GM12878 (cell line): ENCODE data around the gene PRKAR2B.

Experiments used
- CHD4 ChIP-seq: fragments of 200-600 bp; sonication (generic); IDR thresholded peaks from 2 replicates; pipeline ENCODE4 v1.6.1; 2016; ENCODE audit warnings: mild to moderate bottlenecking
- EP300 ChIP-seq, 2 experiments: fragments of 150-350 bp in 1 of 2; IDR thresholded peaks; 2 replicates each; pipeline ENCODE4 v1.6.1; 2011 to 2012; ENCODE audit warnings: low read depth in 2 of 2, low read length in 2 of 2, borderline replicate concordance in 1 of 2, improper control_type of control experiment in 1 of 2, inconsistent platforms in 1 of 2; ENCODE audit not compliant: control insufficient read depth in 1 of 2
- HDAC6 ChIP-seq: fragments of 200-600 bp; sonication (generic); IDR thresholded peaks from one replicate; pipeline ENCODE4 v1.8.0; 2017; ENCODE audit warnings: antibody characterized with exemption; ENCODE audit not compliant: unreplicated experiment
- IKZF1 ChIP-seq: fragments of 450-650 bp; conservative IDR thresholded peaks from 2 replicates; pipeline ENCODE4 v1.6.1; 2017; ENCODE audit warnings: antibody characterized with exemption, mild to moderate bottlenecking
- NFXL1 ChIP-seq: fragments of 450-650 bp; IDR thresholded peaks from 2 replicates; pipeline ENCODE4 v1.6.1; 2017; ENCODE audit warnings: antibody characterized with exemption, mild to moderate bottlenecking, borderline replicate concordance
- SIX5 ChIP-seq: IDR thresholded peaks from 2 replicates; pipeline ENCODE4 v1.6.1; 2011; ENCODE audit warnings: mild to moderate bottlenecking, low read depth, low read length, moderate library complexity; ENCODE audit not compliant: severe bottlenecking
- TCF12 ChIP-seq: IDR thresholded peaks from 2 replicates; pipeline ENCODE4 v1.6.1; 2011; ENCODE audit warnings: low read depth, mild to moderate bottlenecking, low read length
- TF ChIP-seq, protein P1 (sequence below), 3 experiments: IDR thresholded peaks in 2 of 3; conservative IDR thresholded peaks in 1 of 3; 2 replicates each; pipeline ENCODE4 v1.5.1; 2011; ENCODE audit warnings: low read depth in 3 of 3, low read length in 3 of 3, mild to moderate bottlenecking in 3 of 3, control low read depth in 2 of 3, moderate library complexity in 2 of 3, inconsistent platforms in 1 of 3, mixed read lengths in 1 of 3; ENCODE audit not compliant: control insufficient read depth in 2 of 3, insufficient read depth in 1 of 3; ENCODE audit errors: extremely low read depth in 1 of 3
- TF ChIP-seq, protein P2 (sequence below): fragments of 450-650 bp; formaldehyde crosslinking; IDR thresholded peaks from 2 replicates; pipeline ENCODE4 v1.5.0; 2022; ENCODE audit warnings: mild to moderate bottlenecking, missing genetic modification characterization
- TF ChIP-seq, protein P3 (sequence below): IDR thresholded peaks from 2 replicates; pipeline ENCODE4 v1.6.1; 2011; ENCODE audit warnings: mild to moderate bottlenecking, low read depth, low read length, moderate library complexity; ENCODE audit not compliant: insufficient replicate concordance

DNA sequence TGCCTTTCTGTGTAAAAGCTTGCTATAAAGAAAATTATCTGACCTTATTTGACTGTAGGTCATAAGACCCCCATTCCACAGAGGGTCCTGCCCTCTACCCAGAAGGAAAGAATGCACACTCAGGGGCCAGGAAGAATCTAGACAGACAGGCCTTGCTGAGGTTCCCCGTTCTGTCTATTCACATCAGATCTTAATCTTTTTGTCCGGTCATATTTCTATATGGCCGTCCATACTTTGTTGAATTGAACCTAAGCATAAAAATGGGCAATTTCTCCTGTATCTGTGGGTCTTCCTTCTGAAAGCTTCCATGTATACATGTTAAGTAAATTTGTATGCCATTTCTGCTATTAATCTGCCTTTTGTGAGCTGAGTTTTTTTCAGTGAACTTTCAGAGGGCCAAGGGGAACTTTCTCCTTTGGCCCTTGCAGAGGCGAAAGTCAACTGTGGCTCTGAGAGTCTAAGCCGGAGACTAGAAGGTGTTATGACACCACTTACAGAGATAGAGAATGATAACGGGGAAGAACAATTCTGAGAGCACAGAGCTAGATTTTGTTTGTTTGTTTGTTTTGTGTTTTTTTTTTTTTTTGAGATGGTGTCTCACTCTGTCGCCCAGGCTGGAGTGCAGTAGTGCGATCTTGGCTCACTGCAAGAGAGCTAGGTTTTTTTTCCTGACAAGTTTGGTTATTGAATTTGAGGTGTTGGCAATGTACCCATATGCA is 11.6 kb upstream of the PRKAR2B start:
- TF ChIP-seq SIX5, result no peak
- TF ChIP-seq, protein P1, sequence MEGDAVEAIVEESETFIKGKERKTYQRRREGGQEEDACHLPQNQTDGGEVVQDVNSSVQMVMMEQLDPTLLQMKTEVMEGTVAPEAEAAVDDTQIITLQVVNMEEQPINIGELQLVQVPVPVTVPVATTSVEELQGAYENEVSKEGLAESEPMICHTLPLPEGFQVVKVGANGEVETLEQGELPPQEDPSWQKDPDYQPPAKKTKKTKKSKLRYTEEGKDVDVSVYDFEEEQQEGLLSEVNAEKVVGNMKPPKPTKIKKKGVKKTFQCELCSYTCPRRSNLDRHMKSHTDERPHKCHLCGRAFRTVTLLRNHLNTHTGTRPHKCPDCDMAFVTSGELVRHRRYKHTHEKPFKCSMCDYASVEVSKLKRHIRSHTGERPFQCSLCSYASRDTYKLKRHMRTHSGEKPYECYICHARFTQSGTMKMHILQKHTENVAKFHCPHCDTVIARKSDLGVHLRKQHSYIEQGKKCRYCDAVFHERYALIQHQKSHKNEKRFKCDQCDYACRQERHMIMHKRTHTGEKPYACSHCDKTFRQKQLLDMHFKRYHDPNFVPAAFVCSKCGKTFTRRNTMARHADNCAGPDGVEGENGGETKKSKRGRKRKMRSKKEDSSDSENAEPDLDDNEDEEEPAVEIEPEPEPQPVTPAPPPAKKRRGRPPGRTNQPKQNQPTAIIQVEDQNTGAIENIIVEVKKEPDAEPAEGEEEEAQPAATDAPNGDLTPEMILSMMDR (IDR thresholded peaks at IDR 0.05 in 2 of 3, conservative IDR thresholded peaks at IDR 0.05 in 1 of 3; ENCODE audit: control insufficient read depth in 2 of 3, extremely low read depth in 1 of 3, insufficient read depth in 1 of 3, low read depth in 3 of 3, low read length in 3 of 3), result no peak
- TF ChIP-seq NFXL1, result no peak
- no peak for TF ChIP-seq EP300 (IDR thresholded peaks at IDR 0.05; ENCODE audit: borderline replicate concordance in 1 of 2, control insufficient read depth in 1 of 2, low read depth in 2 of 2, low read length in 2 of 2)
- TF ChIP-seq, protein P2, sequence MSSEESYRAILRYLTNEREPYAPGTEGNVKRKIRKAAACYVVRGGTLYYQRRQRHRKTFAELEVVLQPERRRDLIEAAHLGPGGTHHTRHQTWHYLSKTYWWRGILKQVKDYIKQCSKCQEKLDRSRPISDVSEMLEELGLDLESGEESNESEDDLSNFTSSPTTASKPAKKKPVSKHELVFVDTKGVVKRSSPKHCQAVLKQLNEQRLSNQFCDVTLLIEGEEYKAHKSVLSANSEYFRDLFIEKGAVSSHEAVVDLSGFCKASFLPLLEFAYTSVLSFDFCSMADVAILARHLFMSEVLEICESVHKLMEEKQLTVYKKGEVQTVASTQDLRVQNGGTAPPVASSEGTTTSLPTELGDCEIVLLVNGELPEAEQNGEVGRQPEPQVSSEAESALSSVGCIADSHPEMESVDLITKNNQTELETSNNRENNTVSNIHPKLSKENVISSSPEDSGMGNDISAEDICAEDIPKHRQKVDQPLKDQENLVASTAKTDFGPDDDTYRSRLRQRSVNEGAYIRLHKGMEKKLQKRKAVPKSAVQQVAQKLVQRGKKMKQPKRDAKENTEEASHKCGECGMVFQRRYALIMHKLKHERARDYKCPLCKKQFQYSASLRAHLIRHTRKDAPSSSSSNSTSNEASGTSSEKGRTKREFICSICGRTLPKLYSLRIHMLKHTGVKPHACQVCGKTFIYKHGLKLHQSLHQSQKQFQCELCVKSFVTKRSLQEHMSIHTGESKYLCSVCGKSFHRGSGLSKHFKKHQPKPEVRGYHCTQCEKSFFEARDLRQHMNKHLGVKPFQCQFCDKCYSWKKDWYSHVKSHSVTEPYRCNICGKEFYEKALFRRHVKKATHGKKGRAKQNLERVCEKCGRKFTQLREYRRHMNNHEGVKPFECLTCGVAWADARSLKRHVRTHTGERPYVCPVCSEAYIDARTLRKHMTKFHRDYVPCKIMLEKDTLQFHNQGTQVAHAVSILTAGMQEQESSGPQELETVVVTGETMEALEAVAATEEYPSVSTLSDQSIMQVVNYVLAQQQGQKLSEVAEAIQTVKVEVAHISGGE (CRISPR knock-in tag), result no peak
- TF ChIP-seq, protein P3, sequence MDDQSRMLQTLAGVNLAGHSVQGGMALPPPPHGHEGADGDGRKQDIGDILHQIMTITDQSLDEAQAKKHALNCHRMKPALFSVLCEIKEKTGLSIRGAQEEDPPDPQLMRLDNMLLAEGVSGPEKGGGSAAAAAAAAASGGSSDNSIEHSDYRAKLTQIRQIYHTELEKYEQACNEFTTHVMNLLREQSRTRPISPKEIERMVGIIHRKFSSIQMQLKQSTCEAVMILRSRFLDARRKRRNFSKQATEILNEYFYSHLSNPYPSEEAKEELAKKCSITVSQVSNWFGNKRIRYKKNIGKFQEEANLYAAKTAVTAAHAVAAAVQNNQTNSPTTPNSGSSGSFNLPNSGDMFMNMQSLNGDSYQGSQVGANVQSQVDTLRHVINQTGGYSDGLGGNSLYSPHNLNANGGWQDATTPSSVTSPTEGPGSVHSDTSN, result no peak
- TF ChIP-seq IKZF1, result no peak
- no peak for TF ChIP-seq CHD4
- TF ChIP-seq HDAC6, result no peak
- no peak for TF ChIP-seq TCF12
